MCF 10A (cell line): ENCODE results near the gene CDC45. TPM values are rescaled to one million over a fixed set of nuclear protein-coding genes. Genes with fewer than 3 reads are reported as not detected.

Experiments used
- BruUV-seq: library from RNA; stranded (reverse); fragments of 400-500 nt; replicated peaks from 2 replicates; lab custom pipeline; 2021; lab: Mats Ljungman, UMichigan
- CTCF ChIA-PET: fragments of 300-600 bp; sonication (Branson Sonifier 250); formaldehyde crosslinking; extraction: SDS; loops from one replicate; lab custom pipeline; 2021; ENCODE audit warnings: antibody characterized with exemption, inconsistent platforms; lab: Yijun Ruan, JAX
- POLR2A ChIA-PET: fragments of 300-600, 350-650 bp; sonication (Branson Sonifier 250); formaldehyde crosslinking; extraction: SDS; loops from one replicate; lab custom pipeline; 2020; ENCODE audit warnings: antibody characterized with exemption, inconsistent platforms; lab: Yijun Ruan, JAX
- DNase-seq: peaks from one replicate; pipeline ENCODE4 v3.0.0-alpha.2; 2018; ENCODE audit not compliant: unreplicated experiment
- H3K27ac Mint-ChIP-seq: one replicate; pipeline ENCODE4 v1.8.0; 2022; ENCODE audit warnings: mild to moderate bottlenecking, low read depth, mixed read lengths; ENCODE audit not compliant: unreplicated experiment
- H3K27me3 Mint-ChIP-seq: one replicate; pipeline ENCODE4 v1.8.0; 2022; ENCODE audit warnings: mixed read lengths; ENCODE audit not compliant: insufficient read depth, unreplicated experiment
- H3K36me3 Mint-ChIP-seq: one replicate; pipeline ENCODE4 v1.8.0; 2022; ENCODE audit warnings: mild to moderate bottlenecking, moderate library complexity, mixed read lengths; ENCODE audit not compliant: insufficient read depth, unreplicated experiment
- H3K4me1 Mint-ChIP-seq: one replicate; pipeline ENCODE4 v1.8.0; 2022; ENCODE audit warnings: mixed read lengths; ENCODE audit not compliant: insufficient read depth, unreplicated experiment
- H3K4me3 Mint-ChIP-seq: one replicate; pipeline ENCODE4 v1.8.0; 2022; ENCODE audit warnings: mild to moderate bottlenecking, moderate library complexity, mixed read lengths; ENCODE audit not compliant: unreplicated experiment
- H3K9me3 Mint-ChIP-seq: one replicate; pipeline ENCODE4 v1.8.0; 2022; ENCODE audit warnings: mixed read lengths; ENCODE audit not compliant: unreplicated experiment
- CTCF ChIP-seq: fragments of 200-600 bp; IDR thresholded peaks from one replicate; pipeline ENCODE4 v1.8.0; 2022; ENCODE audit warnings: antibody characterized with exemption, mild to moderate bottlenecking; ENCODE audit not compliant: unreplicated experiment
- intact Hi-C: fragments of 100-400 bp; cut with micrococcal nuclease; formaldehyde crosslinking; loops from 2 replicates; pipeline ENCODE4 v1.14.1; 2022
- total RNA-seq: library from RNA; stranded (reverse); gene quantifications from 2 replicates; pipeline ENCODE4 v1.2.3, GENCODE V29; 2022

CDC45 gene
- total RNA-seq, 1 experiment from 2014 or later = 18.6 TPM

GRCh38 chr22:19447330-19448075, 32.2 kb upstream of the CDC45 start, which contains the start of gene C22orf39:
C22orf39 (minus strand) TSS chr22:19447711; CDS start chr22:19447688, 23 bp downstream.
- no TSS peak for BruUV-seq

GRCh38 chr22:19448076-19448607, 31.6 kb upstream of the CDC45 start:
- H3K9me3 Mint-ChIP-seq = no peaks in the 10 kb centered on the region
- H3K27me3 Mint-ChIP-seq = no peaks in the 10 kb centered on the region
- peaks cover 37% of the 10 kb centered on the region for H3K36me3 Mint-ChIP-seq
- intact Hi-C loops = loop anchor here (5.0 kb wide), 1 partner anchor 271 kb away; the partner anchor contains the start of gene SLC25A1
- peak; percentile 57 for DNase-seq
- POLR2A ChIA-PET = interaction anchor here (0.5 to 7.6 kb wide), 13 partner anchors 10 to 160 kb away, joined by 3 to 127 read pairs (median 4); partner anchors contain the start of genes CDC45, CLTCL1, HIRA and MRPL40
- H3K4me1 Mint-ChIP-seq = peaks cover 16% of the 10 kb centered on the region
- TF ChIP-seq CTCF = no peak
- CTCF ChIA-PET = no interaction called here
- H3K4me3 Mint-ChIP-seq = peak overlapping the region; percentile 73
- BruUV-seq = no TSS peak
- H3K27ac Mint-ChIP-seq = peak overlapping the region; percentile 9

More at GRCh38 chr22:19447330-19448075, 32.2 kb upstream of the CDC45 start, which contains the start of gene C22orf39:
- peaks cover 31% of the 10 kb centered on the region for H3K36me3 Mint-ChIP-seq
- H3K27ac Mint-ChIP-seq = peak within 1 kb of the TSS; percentile 9
- POLR2A ChIA-PET = interaction anchor here (0.5 to 7.6 kb wide), 17 partner anchors 8 to 1435 kb away, joined by 3 to 127 read pairs (median 4); partner anchors contain the start of genes CDC45, CLTCL1, HIRA and MRPL40
- H3K4me3 Mint-ChIP-seq = peak within 1 kb of the TSS; percentile 73
- CTCF ChIA-PET = no interaction called here
- no peaks in the 10 kb centered on the region for H3K9me3 Mint-ChIP-seq
- peak; percentile 93 for DNase-seq
- no peaks in the 10 kb centered on the region for H3K27me3 Mint-ChIP-seq
- H3K4me1 Mint-ChIP-seq = peaks cover 16% of the 10 kb centered on the region
- TF ChIP-seq CTCF = no peak
- intact Hi-C loops = loop anchor here (1.0 to 5.0 kb wide), 2 partner anchors 15 to 270 kb away; partner anchors contain the start of genes MRPL40 and SLC25A1

GRCh38 chr22:19448739-19449421, 30.8 kb upstream of the CDC45 start:
- Mint-ChIP-seq H3K4me3 (peak overlapping the region; percentile 73), H3K9me3 (no peaks in the 10 kb centered on the region), H3K27ac (no peak overlapping the region), H3K36me3 (peaks cover 42% of the 10 kb centered on the region), H3K27me3 (no peaks in the 10 kb centered on the region), H3K4me1 (peaks cover 16% of the 10 kb centered on the region)
- CTCF ChIA-PET = no interaction called here
- intact Hi-C loops = loop anchor here (5.0 kb wide), 1 partner anchor 272 kb away; the partner anchor contains the start of gene SLC25A1
- no peak for TF ChIP-seq CTCF
- POLR2A ChIA-PET = interaction anchor here (1.8 to 7.6 kb wide), 3 partner anchors 16 to 31 kb away, joined by 4 to 127 read pairs (median 10); partner anchors contain the start of genes CDC45, HIRA, MRPL40 and UFD1
- BruUV-seq = no TSS peak
- DNase-seq = no peak
